Body of pancreas (tissue), 4 donors: ENCODE data around the gene MYL6. TPM values are rescaled to one million over a fixed set of nuclear protein-coding genes. Genes with fewer than 3 reads are reported as not detected.

ENCODE experiments used
- ATAC-seq: fragments of 150-250 bp; one replicate; pipeline ENCODE4 v1.9.1; 2016
- DNase-seq, 4 donors: peaks; one replicate each; pipeline ENCODE4 v3.0.0-alpha.2; 2019
- H3K27ac ChIP-seq, 4 donors: fragments of 200-600 bp; sonication (generic); 1 replicate in 3 of 4; 2 replicates in 1 of 4; pipeline versions ENCODE4 v1.5.1 to v1.6.1; 2016 to 2019; ENCODE audit warnings: mild to moderate bottlenecking in 1 of 4, mixed read lengths in 1 of 4, moderate library complexity in 1 of 4
- H3K27me3 ChIP-seq, 2 donors: fragments of 200-600 bp; sonication (generic); one replicate each; pipeline ENCODE4 v1.6.0; 2016; ENCODE audit warnings: mild to moderate bottlenecking in 1 of 2
- H3K36me3 ChIP-seq, 2 donors: fragments of 200-600 bp; sonication (generic); replicated peaks in 1 of 2; 2 replicates each; pipeline ENCODE4 v1.5.1; 2016; ENCODE audit warnings: low read depth in 2 of 2; ENCODE audit not compliant: insufficient read depth in 1 of 2
- H3K4me1 ChIP-seq: fragments of 200-600 bp; sonication (generic); one replicate; pipeline ENCODE4 v1.6.0; 2016
- H3K4me3 ChIP-seq, 2 donors: fragments of 200-600 bp; sonication (generic); 1 replicate in 1 of 2; 2 replicates in 1 of 2; pipeline ENCODE4 v1.5.1; 2016 to 2019
- H3K9me3 ChIP-seq, 3 donors: fragments of 200-600 bp; sonication (generic); 1 replicate in 2 of 3; 2 replicates in 1 of 3; pipeline ENCODE4 v1.5.1; 2016
- CTCF ChIP-seq, 7 experiments: fragments of 450-650 bp in 4 of 7; fragments of 200-600 bp in 3 of 7; sonication (generic) in 3 of 7; IDR thresholded peaks; one replicate each; pipeline ENCODE4 v1.5.1; 2016 to 2019; ENCODE audit warnings: antibody characterized with exemption in 7 of 7
- POLR2A ChIP-seq, 3 donors: fragments of 450-650 bp; IDR thresholded peaks; one replicate each; pipeline ENCODE4 v1.6.1; 2016; ENCODE audit warnings: antibody characterized with exemption in 3 of 3, mild to moderate bottlenecking in 2 of 3
- WGBS, 2 donors: methylation state at CpG; one replicate each; pipeline ENCODE4 v1.1.5; 2017; 5-methylcytosine and 5-hydroxymethylcytosine counted together
- intact Hi-C: fragments of 100-400 bp; cut with DNase I; formaldehyde crosslinking; loops from one replicate; pipeline ENCODE4 v1.15.1; 2023
- total RNA-seq, 2 donors: library from RNA; depleted of rRNA; stranded (reverse); fragments of >200 nt; gene quantifications; one replicate each; pipeline ENCODE4 v1.1.0, GENCODE V29; 2016

Gene MYL6
- total RNA-seq, 2 donors from 2014 or later = 838 to 1,110 TPM

GRCh38 chr12:56119361-56119796 is 38.8 kb upstream of the MYL6 start:
- Histone ChIP-seq H3K4me3 (no peak overlapping the region), H3K36me3 (no peaks in the 10 kb centered on the region), H3K4me1 (peaks cover 23% of the 10 kb centered on the region), H3K27ac (peak overlapping the region in 3 of 4 donors; percentile 77 to 97 (median 92)), H3K9me3 (no peaks in the 10 kb centered on the region), H3K27me3 (no peaks in the 10 kb centered on the region)
- ATAC-seq (peak; percentile 47), DNase-seq (peak; percentile 75 to 88 (median 80))
- TF ChIP-seq CTCF (IDR thresholded peaks at IDR 0.05) = peak; percentile 66 to 96 (median 90)
- TF ChIP-seq POLR2A (IDR thresholded peaks at IDR 0.05) = no peak
- 0% methylated on average over 2 of the region's 2 CpGs for WGBS, 2 donors
- intact Hi-C loops = no loop called here

GRCh38 chr12:56120158-56120846 is 37.9 kb upstream of the MYL6 start:
- no peak for TF ChIP-seq CTCF (IDR thresholded peaks at IDR 0.05)
- no peak for TF ChIP-seq POLR2A (IDR thresholded peaks at IDR 0.05)
- ATAC-seq (no peak), DNase-seq (no peak)
- intact Hi-C loops = loop anchor here (2.0 kb wide), 1 partner anchor 66 kb away; no protein-coding TSS in a partner anchor
- 81 to 90% methylated on average over 12 to 17 of the region's 17 CpGs for WGBS, 2 donors
- Histone ChIP-seq H3K36me3 (no peaks in the 10 kb centered on the region), H3K27me3 (no peaks in the 10 kb centered on the region), H3K4me1 (peaks cover 22% of the 10 kb centered on the region), H3K4me3 (no peak overlapping the region), H3K27ac (peak overlapping the region in 2 of 4 donors; percentile 92 to 97), H3K9me3 (no peaks in the 10 kb centered on the region)

- Histone ChIP-seq H3K4me3 (no peak overlapping the region), H3K27me3 (no peaks in the 10 kb centered on the region), H3K36me3 (no peaks in the 10 kb centered on the region), H3K9me3 (no peaks in the 10 kb centered on the region), H3K27ac (no peak overlapping the region), H3K4me1 (peaks cover 27% of the 10 kb centered on the region)
- DNase-seq (no peak), ATAC-seq (no peak)
- TF ChIP-seq CTCF (IDR thresholded peaks at IDR 0.05) (no peak), POLR2A (IDR thresholded peaks at IDR 0.05) (no peak)
- intact Hi-C loops = loop anchor here (2.0 kb wide), 1 partner anchor 65 kb away; no protein-coding TSS in a partner anchor
- WGBS, 2 donors = 85 to 87% methylated on average over 10 to 11 of the region's 11 CpGs
These were observed 36.8 kb upstream of the MYL6 start for GRCh38 chr12:56121204-56121870.

GRCh38 chr12:56122637-56123036 is 35.5 kb upstream of the MYL6 start:
- Histone ChIP-seq H3K27me3 (no peaks in the 10 kb centered on the region), H3K9me3 (no peaks in the 10 kb centered on the region), H3K4me1 (peaks cover 39% of the 10 kb centered on the region), H3K27ac (no peak overlapping the region), H3K4me3 (no peak overlapping the region), H3K36me3 (no peaks in the 10 kb centered on the region)
- no peak for ATAC-seq
- DNase-seq = no peak
- no peak for TF ChIP-seq POLR2A (IDR thresholded peaks at IDR 0.05)
- TF ChIP-seq CTCF (IDR thresholded peaks at IDR 0.05) = no peak
- WGBS, 2 donors = 94 to 100% methylated on average over 2 of the region's 2 CpGs
- intact Hi-C loops = no loop called here
